Measurements from ENCODE around the gene PYROXD2.

GRCh38 chr10:98339799-98340198 is 75.2 kb downstream of the PYROXD2 start:
- TF ChIP-seq, protein P1, sequence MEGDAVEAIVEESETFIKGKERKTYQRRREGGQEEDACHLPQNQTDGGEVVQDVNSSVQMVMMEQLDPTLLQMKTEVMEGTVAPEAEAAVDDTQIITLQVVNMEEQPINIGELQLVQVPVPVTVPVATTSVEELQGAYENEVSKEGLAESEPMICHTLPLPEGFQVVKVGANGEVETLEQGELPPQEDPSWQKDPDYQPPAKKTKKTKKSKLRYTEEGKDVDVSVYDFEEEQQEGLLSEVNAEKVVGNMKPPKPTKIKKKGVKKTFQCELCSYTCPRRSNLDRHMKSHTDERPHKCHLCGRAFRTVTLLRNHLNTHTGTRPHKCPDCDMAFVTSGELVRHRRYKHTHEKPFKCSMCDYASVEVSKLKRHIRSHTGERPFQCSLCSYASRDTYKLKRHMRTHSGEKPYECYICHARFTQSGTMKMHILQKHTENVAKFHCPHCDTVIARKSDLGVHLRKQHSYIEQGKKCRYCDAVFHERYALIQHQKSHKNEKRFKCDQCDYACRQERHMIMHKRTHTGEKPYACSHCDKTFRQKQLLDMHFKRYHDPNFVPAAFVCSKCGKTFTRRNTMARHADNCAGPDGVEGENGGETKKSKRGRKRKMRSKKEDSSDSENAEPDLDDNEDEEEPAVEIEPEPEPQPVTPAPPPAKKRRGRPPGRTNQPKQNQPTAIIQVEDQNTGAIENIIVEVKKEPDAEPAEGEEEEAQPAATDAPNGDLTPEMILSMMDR (IDR thresholded peaks at IDR 0.05): no peak
- TF ChIP-seq POLR2A (IDR thresholded peaks at IDR 0.05): no peak

All from lower leg skin (tissue), 3 donors.